Sciatic nerve (tissue), 2 donors: Measurements from ENCODE around the gene FGF2. TPM values are rescaled to one million over a fixed set of nuclear protein-coding genes. Genes with fewer than 3 reads are reported as not detected.
"Not testable (repeated sequence)": the region's sequence is repeated elsewhere in the genome, so short reads cannot be mapped to it uniquely, and the experiment has no call there.

Experiments used
- ATAC-seq: fragments of 200-7000 bp; cut with Tn5 transposase; one replicate; pipeline ENCODE4 v1.9.1; 2020; ENCODE audit warnings: mild to moderate bottlenecking, moderate library complexity
- DNase-seq: peaks from one replicate; pipeline ENCODE4 v3.0.0-alpha.2; 2020; ENCODE audit warnings: low spot score
- intact Hi-C: fragments of 100-400 bp; cut with DNase I; formaldehyde crosslinking; loops from one replicate; pipeline ENCODE4 v1.14.2; 2022
- total RNA-seq: library from RNA; stranded (reverse); fragmentation: NEBNext Ultra II Directional; extraction: Animal tissue kit (Norgen Biotek cat#: 25700); gene quantifications from one replicate; pipeline ENCODE4 v1.2.1, GENCODE V29; 2021
- donor health status: DM: no; HTN: no; CAD: no.
- donor health status: DM: no; HTN: no; CAD: no.

FGF2 gene
- total RNA-seq, 1 donor from 2014 or later = 30.5 TPM

- intact Hi-C loops = no loop called here
- DNase-seq (no peak), ATAC-seq (no peak)
These were observed 11.4 kb downstream of the FGF2 start for GRCh38 chr4:122838034-122838433.

- ATAC-seq (no peak), DNase-seq (no peak)
- intact Hi-C loops = no loop called here
These were observed 15.8 kb downstream of the FGF2 start for GRCh38 chr4:122842392-122842791.

DNA sequence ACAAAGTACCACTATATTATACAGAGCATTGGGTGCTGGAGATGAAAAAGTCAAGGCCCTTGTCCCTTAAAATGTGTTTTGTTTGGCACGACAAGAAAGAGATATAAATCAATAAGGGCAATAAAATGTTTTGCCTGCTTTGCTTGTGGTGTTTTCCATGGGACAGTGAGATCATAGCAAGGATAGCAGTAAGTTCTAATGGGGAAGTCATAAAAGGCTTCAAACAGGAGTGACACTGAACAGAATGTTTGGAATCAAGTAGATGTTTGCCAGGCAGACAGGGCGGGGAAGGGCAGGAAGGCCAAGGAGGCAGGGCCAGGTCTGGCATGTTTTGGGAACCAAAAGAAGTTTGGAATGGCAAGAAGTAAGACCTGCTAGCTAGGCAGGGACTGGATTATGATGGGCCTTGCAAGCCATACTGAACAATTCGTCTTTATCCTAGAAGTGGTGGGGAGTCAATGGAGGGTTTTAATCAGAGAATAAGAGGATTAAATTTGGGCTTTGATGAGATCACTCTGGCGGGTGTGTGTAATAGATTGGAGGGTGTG lies 16.4 kb downstream of the FGF2 start:
- ATAC-seq (no peak), DNase-seq (no peak)
- intact Hi-C loops = no loop called here

DNA sequence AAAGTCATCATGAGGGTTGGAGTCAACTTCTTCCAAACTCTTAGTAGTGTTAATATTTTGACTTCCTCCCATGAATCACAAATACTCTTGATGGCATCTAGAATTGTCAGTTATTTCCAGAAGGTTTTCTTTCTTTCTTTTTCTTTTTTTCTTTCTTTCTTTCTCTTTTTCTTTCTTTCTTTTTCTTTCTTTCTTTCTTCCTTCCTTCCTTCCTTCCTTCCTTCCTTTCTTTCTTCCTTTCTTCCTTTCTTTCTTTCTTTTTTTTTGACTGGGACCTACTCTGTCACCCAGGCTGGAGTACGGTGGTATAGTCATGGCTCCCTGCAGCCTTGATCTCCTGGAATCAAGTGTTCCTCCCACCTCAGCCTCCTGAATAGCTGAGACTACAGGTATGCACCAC lies 17.8 kb downstream of the FGF2 start:
- intact Hi-C loops, DNase-seq, ATAC-seq: not testable (repeated sequence)

GRCh38 chr4:122845066-122845465 lies 18.4 kb downstream of the FGF2 start:
- DNase-seq (no peak), ATAC-seq (no peak)
- intact Hi-C loops = no loop called here

DNA sequence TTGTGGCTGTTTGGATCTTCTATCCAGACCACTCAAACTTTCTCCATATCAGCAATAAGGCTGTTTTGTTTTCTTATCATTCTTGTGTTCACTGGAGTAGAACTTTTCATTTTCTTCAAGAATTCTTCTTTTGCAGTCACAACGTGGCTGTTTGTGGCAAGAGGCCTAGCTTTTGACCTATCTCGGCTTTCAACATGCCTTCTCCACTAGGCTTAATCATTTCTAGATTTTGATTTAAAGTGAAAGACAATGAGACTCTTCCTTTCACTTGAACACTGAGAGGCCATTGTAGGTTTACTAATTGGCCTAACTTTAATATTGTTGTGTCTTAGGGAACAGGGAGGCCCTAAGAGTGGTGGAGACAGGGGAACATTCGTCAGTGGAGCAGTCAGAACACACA lies 19.1 kb downstream of the FGF2 start:
- DNase-seq (no peak), ATAC-seq (no peak)
- intact Hi-C loops = no loop called here

DNA sequence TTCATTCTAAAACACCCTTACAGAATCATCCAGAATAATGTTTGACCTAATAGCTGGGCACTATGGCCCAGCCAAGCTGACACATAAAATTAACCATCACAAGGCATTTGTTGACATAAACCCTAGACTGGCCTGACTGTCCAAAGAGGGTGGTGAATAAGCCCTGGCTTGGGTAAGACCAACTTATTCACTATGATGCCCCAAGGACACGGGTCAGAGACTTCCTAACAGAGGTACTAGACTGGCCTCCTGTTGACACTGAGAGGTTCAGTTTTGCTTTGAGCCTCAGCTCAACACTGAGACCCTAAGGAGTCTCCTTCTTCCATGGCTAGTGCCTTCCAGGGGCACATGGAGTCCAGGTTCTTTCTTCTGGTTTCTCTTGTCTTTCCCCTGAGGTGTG lies 21.3 kb downstream of the FGF2 start:
- intact Hi-C loops = no loop called here
- ATAC-seq = no peak

DNA sequence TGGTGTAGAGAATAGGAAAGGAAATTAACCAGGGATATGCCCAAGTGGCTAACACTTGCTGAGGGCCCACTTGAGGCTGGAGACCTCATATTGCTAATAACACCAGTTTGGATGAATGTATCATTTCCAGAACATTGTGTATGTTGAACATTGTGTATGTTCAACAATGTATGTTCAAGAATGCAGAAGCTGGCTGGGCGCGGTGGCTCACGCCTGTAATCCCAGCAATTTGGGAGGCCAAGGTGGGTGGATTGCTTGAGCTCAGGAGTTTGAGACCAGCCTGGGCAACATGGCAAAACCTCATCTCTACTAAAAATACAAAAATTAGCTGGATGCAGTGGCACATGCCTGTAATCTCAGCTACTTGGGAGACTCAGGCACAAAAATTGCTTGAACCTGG lies 23.2 kb downstream of the FGF2 start:
- ATAC-seq, intact Hi-C loops, DNase-seq: not testable (repeated sequence)

More for the DNA sequence above, 21.3 kb downstream of the FGF2 start:
- no peak for DNase-seq

- no peak for DNase-seq
- ATAC-seq = no peak
- intact Hi-C loops = no loop called here
These were observed 24.9 kb downstream of the FGF2 start for GRCh38 chr4:122851568-122851967.

DNA sequence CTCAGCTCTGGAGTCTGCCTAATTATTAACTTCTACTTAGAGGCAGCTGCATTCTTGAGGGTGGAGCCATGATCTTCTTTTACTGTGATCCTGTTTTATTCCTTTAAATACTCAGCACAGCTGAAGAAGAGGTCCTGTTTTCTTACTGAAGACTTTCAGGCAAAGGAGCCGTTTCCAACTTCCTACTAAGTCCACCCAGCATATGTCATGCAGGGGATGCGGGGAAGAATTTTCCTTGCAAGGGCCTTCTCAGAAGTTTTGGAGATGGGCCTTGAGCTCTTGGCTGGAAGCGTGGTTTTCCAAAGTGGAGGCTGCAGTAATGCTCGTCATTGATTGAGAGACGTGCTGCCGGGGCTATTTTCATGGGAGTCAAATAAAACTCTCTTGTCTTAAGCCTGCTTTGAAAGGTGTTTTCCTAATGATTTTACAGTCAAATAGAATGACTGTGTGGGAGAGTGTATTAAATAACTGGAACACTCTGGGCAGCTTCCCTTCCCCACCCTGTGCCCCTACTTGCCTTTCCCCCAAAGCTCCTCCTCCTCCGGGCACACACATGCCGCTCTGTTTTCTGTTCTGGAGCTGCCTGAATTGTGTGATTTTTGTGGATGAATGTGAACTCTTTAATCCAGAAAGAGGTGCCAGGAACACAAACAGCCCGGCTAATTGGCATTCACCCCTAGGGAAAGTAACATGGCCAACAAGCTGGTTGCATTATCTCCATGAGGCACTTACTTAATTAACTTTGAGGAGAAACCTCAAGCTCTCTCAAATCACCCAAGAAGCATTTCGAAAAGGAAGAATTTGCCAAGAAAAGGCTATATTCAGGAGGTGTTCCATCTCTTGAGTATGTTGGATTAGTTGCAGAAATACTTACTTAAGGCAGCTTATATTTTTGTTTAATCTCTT lies 28.1 kb downstream of the FGF2 start:
- DNase-seq = no peak
- ATAC-seq = peak; percentile 91
- intact Hi-C loops = no loop called here

- no peak for DNase-seq
- no peak for ATAC-seq
- intact Hi-C loops = no loop called here
These were observed 28.8 kb downstream of the FGF2 start for GRCh38 chr4:122855353-122855890.

DNA sequence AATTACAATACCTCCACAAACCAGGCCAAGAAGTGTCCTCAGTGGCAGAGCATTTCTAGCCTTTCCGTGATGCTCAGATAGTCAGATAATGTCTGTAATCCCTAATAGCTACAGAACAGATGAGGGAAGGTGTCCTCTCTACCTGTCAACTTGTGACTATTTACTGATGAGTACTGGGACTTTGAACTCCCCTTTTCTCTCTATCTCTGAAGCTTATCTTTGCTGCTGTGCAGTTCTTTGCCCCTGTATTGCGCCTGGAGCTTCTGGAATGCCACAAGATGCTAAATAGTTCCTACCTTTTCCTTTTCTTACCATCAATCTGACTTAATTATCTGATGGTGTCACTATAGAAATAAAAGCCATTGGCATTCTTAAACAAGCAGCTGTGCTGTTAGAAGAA lies 30.5 kb downstream of the FGF2 start:
- intact Hi-C loops = no loop called here
- no peak for DNase-seq
- no peak for ATAC-seq

DNA sequence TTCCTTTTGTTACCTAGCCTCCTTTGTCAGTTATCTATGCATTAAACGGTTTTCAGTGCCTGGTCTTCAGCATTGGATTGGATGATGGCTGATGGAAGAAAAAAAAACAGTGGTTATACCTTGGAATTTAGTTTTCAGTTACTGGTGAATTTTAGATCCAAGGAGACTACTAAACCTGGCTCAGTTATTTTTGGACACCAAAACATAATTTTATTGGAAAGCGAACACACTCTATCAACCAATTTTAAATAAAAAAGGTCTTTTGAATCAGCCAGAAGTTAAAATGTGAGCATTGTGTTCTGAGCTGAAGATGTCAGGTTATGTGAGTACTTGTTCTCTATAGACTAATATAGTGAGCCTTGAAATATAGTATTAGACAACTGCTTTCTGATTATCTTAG lies 32.1 kb downstream of the FGF2 start:
- intact Hi-C loops = no loop called here
- no peak for ATAC-seq
- no peak for DNase-seq

DNA sequence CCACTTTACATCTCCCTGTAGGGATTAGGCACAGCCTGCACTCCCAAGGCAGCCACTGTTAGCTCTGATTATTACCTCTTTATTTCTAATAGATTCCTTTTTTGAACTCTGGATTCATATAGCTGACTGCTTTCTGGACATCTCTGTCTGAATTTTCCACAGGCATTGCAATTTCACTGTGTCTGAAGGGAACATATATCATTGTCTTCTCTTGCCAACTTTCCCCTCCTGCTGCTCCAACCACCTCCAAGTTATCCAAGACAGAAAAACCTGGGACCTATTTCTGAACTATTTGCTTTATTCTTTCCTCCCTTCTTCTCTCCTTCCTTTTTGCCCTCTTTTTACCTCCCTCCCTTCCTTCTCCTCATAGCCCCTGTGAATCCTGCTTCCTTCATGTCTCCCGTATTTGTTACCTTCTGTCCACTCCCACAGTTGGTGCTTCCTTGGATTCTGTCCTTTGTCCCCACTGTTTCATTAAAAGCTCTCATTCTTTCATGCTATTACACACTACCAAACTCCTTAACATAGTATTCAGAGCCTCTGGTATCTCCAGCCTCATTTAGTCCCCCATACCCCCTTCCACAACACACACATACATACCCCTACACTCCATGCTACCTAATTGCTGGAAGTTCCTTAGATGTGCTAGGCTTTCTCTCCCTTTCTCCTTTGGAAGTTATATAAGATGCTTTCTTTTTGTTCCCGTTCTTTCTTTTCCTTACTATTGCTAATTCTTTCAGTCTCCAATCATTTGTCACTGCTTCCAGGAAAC lies 34.7 kb downstream of the FGF2 start:
- intact Hi-C loops = no loop called here
- no peak for DNase-seq
- ATAC-seq = no peak

- ATAC-seq (no peak), DNase-seq (no peak)
- intact Hi-C loops = no loop called here
These were observed 37.0 kb downstream of the FGF2 start for GRCh38 chr4:122863639-122864038.

GRCh38 chr4:122865425-122865824 lies 38.8 kb downstream of the FGF2 start:
- no peak for DNase-seq
- intact Hi-C loops = no loop called here
- ATAC-seq = no peak

- ATAC-seq, DNase-seq, intact Hi-C loops: not testable (repeated sequence)
These were observed 41.6 kb downstream of the FGF2 start for GRCh38 chr4:122868235-122868634.

GRCh38 chr4:122873146-122873545 lies 46.5 kb downstream of the FGF2 start:
- no peak for ATAC-seq
- DNase-seq = no peak
- intact Hi-C loops = no loop called here

GRCh38 chr4:122873821-122874593 lies 47.4 kb downstream of the FGF2 start:
- peak; percentile 67 for ATAC-seq
- intact Hi-C loops = no loop called here
- no peak for DNase-seq
